NCI-H510A treated with DMSO at 0.1 percent for 48 hours (cell line): ENCODE measurements around the gene NPHP4.

Experiments used
- DNase-seq: peaks from one replicate; lab custom pipeline; 2025; lab: John Stamatoyannopoulos, UW

Gene NPHP4

GRCh38 chr1:5891736-5892135 is 100.5 kb downstream of the NPHP4 start:
- DNase-seq: no peak

- DNase-seq: no peak
Observed at GRCh38 chr1:5891137-5891536, 101.1 kb downstream of the NPHP4 start.

DNA sequence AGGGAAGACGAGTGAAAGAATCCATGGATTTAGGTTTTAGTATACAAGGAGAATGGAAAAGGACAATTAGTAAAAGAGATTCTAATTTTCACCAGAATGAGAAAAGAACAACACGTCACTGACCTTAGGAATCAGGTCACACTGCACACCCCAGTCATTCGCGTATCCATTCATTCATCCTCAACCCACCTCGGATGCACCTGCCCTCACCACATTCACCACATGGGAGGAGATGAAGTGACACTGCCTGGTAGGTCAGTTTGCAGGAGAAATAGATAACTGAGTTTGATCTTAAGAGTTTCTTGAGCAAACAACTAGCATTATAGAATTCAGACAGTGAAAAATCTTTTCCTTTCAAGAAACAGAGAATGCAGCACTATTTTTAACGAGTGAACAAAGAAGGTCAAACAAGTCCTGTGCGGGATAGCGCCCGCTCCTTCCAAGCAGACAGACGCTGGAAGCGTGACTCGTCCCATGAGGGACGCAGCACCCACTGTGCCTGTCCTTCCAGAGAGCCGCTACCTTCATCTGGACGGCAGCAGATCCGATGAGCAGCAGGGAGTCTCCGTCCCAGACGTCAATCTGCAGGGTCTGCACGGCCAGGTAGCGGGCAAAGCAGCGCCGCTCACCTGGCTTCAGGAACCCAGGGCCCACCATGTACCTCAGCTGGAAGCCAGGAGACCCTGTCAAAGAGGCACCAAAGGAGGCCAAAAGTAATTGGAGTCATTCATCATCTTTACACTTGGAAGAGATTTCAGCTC is 101.7 kb downstream of the NPHP4 start:
- no peak for DNase-seq

DNA sequence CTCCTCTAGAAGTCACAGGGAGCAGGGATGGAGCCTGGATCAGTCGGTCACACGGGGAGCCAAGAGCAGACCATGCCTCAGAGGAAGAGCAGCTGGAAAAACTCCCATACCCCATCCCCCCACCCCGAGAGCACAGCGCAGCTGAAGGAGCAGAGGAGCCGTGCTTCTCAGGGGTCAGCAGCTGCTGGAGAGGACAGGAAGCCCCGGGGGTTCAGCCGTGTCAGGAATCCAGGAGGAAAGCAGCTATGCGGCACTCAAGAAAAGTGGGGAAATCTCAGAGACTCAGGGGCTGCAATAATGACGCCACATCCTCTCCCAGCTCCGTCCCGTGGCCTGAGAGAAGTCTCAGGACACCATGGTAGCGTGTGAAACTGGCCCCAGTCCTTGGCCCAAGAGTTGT is 102.3 kb downstream of the NPHP4 start:
- no peak for DNase-seq

GRCh38 chr1:5889462-5889861 is 102.8 kb downstream of the NPHP4 start:
- no peak for DNase-seq

DNA sequence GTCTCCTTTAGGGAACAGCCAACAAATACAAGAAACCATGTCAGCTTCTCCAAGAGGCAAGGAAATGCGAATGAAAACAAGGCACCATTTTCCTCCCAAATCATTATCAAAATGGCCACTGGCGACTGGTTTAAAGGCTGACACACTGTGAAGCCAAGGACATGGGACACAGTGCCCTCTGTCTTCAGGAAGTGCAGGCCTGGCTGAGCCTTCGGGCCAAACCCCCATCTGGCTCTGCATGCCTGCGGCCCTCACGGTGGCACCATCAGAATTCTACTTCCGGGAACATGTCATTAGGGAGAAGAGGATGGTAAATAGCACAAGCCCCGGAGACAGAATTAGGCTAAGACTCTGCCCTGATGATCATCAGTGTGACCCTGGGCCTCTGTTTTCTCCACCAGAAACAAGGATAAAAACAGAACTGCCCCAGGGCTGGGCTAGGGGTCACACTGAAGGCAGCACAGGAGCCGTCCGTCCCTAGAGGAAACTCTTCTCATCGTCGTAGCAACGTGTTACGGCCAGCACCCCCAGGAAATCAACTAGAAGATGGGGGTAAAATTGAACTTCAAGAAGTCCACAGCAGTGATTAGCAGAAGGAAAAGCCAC is 103.5 kb downstream of the NPHP4 start:
- DNase-seq: no peak

DNA sequence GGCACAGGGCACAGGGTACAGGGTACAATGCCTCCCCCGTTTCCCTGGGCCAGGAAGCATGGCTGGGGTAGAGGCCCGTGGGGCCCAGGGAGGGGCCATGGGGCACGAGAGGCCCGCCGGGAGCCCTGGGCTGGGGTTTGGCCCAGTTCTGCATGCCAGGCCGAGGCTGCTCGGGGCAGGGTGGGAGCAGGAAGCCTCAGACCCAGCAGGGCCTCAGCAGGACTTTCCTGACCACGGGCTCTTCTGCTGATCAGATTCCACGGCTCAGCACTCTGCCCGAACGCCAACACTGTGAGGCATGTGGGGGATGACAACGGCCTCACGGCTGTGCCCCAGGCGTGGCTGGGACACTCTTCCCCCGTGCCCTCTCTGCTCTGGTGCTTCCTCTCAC is 104.3 kb downstream of the NPHP4 start:
- DNase-seq: no peak

DNA sequence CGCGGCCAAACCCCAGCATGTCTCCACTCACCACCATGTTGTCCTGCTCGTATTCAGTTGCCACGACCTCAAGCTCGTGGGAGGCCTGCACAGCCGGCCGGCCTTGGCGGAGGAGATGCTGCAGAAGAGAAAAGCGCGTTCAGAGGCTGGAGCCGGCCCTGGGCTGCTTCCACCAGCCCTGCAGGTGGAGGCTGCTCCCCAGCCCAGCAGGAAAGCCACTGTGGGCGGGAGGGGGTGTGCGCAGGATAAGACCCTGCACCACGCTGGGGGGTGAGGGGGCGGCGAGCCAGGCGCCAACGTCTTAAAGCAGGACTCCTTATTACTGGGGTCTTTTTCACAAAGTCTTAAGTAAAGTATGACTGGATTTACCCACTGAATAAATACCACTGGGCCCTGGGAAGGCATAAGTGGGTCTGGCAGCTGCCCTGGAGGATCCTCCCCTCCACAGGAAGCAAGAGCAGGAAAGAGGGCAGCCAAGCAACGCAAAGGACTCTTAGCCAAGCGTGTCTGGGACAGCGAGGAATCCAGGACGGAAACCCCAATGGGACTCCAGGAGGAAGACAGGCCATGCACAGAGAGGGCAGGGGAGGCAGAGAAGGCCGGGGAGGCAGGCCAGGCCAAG is 104.8 kb downstream of the NPHP4 start:
- DNase-seq: no peak

- no peak for DNase-seq
Observed at GRCh38 chr1:5886541-5887348, 105.5 kb downstream of the NPHP4 start.

- DNase-seq: no peak
Observed at GRCh38 chr1:5886140-5886483, 106.1 kb downstream of the NPHP4 start.

- DNase-seq: no peak
Observed at GRCh38 chr1:5885471-5886139, 106.6 kb downstream of the NPHP4 start.

GRCh38 chr1:5884110-5884509 is 108.1 kb downstream of the NPHP4 start:
- no peak for DNase-seq

- no peak for DNase-seq
Observed at GRCh38 chr1:5883129-5884048, 108.8 kb downstream of the NPHP4 start.

GRCh38 chr1:5882367-5883128 is 109.7 kb downstream of the NPHP4 start:
- no peak for DNase-seq

GRCh38 chr1:5881526-5882222 is 110.6 kb downstream of the NPHP4 start:
- DNase-seq: no peak

DNA sequence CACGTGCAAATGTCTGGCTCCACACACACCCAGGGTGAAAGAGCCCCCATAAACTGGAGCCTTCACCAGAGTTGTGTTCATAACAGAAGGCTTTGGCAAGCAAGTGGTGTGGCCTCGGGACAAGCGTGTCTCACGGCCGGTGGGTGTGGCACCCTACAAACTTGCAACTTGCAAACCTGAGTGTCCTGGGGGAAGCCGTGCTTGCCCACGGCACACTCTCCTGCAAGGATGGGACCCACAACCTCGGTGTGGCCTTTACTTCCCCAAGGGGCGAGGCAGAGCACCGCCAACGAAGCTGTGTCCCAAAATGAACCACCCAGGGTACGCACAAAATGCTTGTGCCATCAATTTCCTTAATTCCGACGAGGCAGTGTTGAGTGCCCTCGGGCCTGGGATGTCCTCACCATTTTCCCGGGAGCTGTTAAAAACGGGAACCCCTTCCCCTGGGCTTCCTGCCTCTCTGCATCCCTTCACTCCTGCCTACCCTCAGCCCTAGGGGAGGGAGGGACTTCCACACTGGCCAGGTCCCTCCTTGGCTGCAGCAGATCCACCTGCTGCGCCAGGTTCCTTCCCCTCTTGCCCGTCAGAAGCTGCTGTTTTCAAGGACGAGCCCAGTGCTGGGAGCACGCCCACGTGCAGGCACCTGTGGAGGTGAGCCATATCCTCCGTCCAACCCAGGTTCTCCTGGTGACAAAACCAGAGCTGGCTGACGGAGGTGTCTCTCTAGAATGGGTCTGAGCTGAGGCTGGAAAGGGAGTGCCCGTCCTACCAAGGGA is 111.4 kb downstream of the NPHP4 start:
- DNase-seq: no peak

DNA sequence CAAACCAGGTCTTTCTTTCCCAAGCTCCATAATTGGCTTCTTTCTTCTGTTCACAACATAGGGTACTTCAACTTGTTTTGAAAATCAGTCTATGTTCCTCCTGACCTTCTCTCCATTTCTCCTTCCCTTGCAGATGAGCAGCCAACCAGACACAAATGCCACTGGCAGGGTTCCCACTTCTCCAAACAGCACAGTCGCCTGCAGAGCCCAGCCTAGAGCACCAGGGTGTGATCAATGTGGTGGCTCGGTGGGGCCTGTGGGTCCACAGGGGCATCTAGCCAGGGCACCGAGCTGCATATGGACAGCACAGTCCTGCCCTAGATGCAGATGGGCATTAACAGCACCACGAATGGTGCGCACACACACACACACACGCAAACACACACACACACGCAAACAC is 112.8 kb downstream of the NPHP4 start:
- DNase-seq: no peak

DNA sequence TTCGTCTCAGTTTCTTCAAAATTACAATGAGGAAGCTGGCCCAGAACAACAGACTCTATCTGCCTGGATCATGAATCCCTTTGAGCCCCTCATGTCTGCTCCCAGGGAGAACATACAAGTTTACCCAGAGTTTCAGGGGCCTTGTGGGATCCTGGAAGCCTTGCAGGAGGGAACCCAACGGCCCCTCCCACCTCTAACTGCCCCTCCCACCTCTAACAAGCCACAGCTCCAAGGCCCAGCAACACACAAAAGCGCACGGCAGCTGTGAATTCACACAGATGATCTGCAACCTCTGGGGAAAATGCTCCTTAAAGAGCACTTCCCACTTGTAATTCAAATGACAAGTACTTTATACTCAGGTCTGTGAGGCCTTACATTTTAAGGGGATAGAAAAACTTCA is 113.3 kb downstream of the NPHP4 start:
- no peak for DNase-seq
